ENCODE results near the gene ITGA1. TPM values are rescaled to one million over a fixed set of nuclear protein-coding genes. Genes with fewer than 3 reads are reported as not detected.

ITGA1 gene
- total and polyA plus RNA-seq, 2 of the 13 experiments (the other 11 are each of a cell fraction or from before 2014, with no cell fraction given), result 23.1 to 28.6 TPM

GRCh38 chr5:52989025-52989780 is 201.5 kb downstream of the ITGA1 start, which contains the start of gene ITGA2 (continued):
- TF ChIP-seq ZNF512B (CRISPR knock-in tag; IDR thresholded peaks at IDR 0.05; ENCODE audit: borderline replicate concordance), result no peak
- TF ChIP-seq MED13 (CRISPR knock-in tag; IDR thresholded peaks at IDR 0.05), result no peak
- TF ChIP-seq ZNF263 (CRISPR knock-in tag; IDR thresholded peaks at IDR 0.05), result no peak
- peak; percentile 94 for TF ChIP-seq ZNF687 (CRISPR knock-in tag; IDR thresholded peaks at IDR 0.05)
- 0 out of 2 replicates have a peak, but pooled peaks have one; percentile 18 for TF ChIP-seq TFDP2 (CRISPR knock-in tag; IDR thresholded peaks at IDR 0.05)
- TF ChIP-seq KAT7 (CRISPR knock-in tag; IDR thresholded peaks at IDR 0.05; ENCODE audit: borderline replicate concordance), result peak; percentile 79; the same call in 1 of the 2 replicates
- no peak for TF ChIP-seq ZNF792 (CRISPR knock-in tag; IDR thresholded peaks at IDR 0.05)
- TF ChIP-seq ZNF484 (CRISPR knock-in tag; IDR thresholded peaks at IDR 0.05; ENCODE audit: borderline replicate concordance, low read depth), result no peak
- no peak; the same call in none of the 2 replicates for TF ChIP-seq ZNF446 (CRISPR knock-in tag; IDR thresholded peaks at IDR 0.05)
- peak; percentile 70; the same call in 1 of the 2 replicates for TF ChIP-seq ZNF441 (CRISPR knock-in tag; IDR thresholded peaks at IDR 0.05; ENCODE audit: borderline replicate concordance)
- peak; percentile 46; the same call in 1 of the 2 replicates for TF ChIP-seq ZBTB7B (CRISPR knock-in tag; IDR thresholded peaks at IDR 0.05)
- TF ChIP-seq ZNF547 (CRISPR knock-in tag; IDR thresholded peaks at IDR 0.05), result peak; percentile 92
- TF ChIP-seq CREBL2 (CRISPR knock-in tag; IDR thresholded peaks at IDR 0.05; ENCODE audit: borderline replicate concordance), result 0 out of 2 replicates have a peak, but pooled peaks have one; percentile 46
- TF ChIP-seq ZNF75D (CRISPR knock-in tag; IDR thresholded peaks at IDR 0.05; ENCODE audit: borderline replicate concordance), result no peak
- peak; percentile 64; the same call in 1 of the 2 replicates for TF ChIP-seq ZNF503 (CRISPR knock-in tag; IDR thresholded peaks at IDR 0.05)
- TF ChIP-seq EED (CRISPR knock-in tag; IDR thresholded peaks at IDR 0.05), result 0 out of 2 replicates have a peak, but pooled peaks have one; percentile 38
- no peak for TF ChIP-seq SOX13 (IDR thresholded peaks at IDR 0.05)
- TF ChIP-seq SOX13 (CRISPR knock-in tag; conservative IDR thresholded peaks at IDR 0.05 in 1 of 2, IDR thresholded peaks at IDR 0.05 in 1 of 2), result no peak

Data from HepG2 (cell line).